T-helper 17 cell (primary cell): ENCODE data around the gene TSPAN13. TPM values are rescaled to one million over a fixed set of nuclear protein-coding genes. Genes with fewer than 3 reads are reported as not detected.

Experiments used
- ATAC-seq: fragments of 150-1000 bp; cut with Tn5 transposase; 2 replicates; pipeline ENCODE4 v1.10.0; 2021; ENCODE audit warnings: mild to moderate bottlenecking, moderate library complexity
- DNase-seq, 3 donors: peaks; one replicate each; pipeline versions ENCODE4 v3.0.0 to v3.0.0-alpha.2; 2020 to 2021
- H3K9me3 ChIP-seq: one replicate; pipeline ENCODE4 v1.7.0; 2013; ENCODE audit warnings: low read length, mild to moderate bottlenecking; ENCODE audit not compliant: control insufficient read depth, poor library complexity, severe bottlenecking
- H3K27ac Mint-ChIP-seq: one replicate; pipeline ENCODE4 v1.8.0; 2022; ENCODE audit warnings: mild to moderate bottlenecking, moderate library complexity, mixed read lengths
- H3K27me3 Mint-ChIP-seq: one replicate; pipeline ENCODE4 v1.8.0; 2022; ENCODE audit warnings: mixed read lengths
- H3K36me3 Mint-ChIP-seq: one replicate; pipeline ENCODE4 v1.8.0; 2022; ENCODE audit warnings: low read depth, mixed read lengths
- H3K4me1 Mint-ChIP-seq: one replicate; pipeline ENCODE4 v1.8.0; 2022; ENCODE audit warnings: mild to moderate bottlenecking, mixed read lengths
- H3K4me3 Mint-ChIP-seq: one replicate; pipeline ENCODE4 v1.8.0; 2022; ENCODE audit warnings: mild to moderate bottlenecking, moderate library complexity, mixed read lengths
- total RNA-seq, 4 donors: library from RNA in 2 of 4; stranded (reverse) in 2 of 4; gene quantifications; one replicate each; pipeline ENCODE4 v1.2.3 and lab custom pipeline; 2022 to 2026

Gene TSPAN13
- total RNA-seq, 2 donors from 2014 or later = 0.42 to 1.4 TPM

- no peaks in the 10 kb centered on the region for H3K9me3 ChIP-seq
- DNase-seq (no peak), ATAC-seq (no peak)
- Mint-ChIP-seq H3K36me3 (no peaks in the 10 kb centered on the region), H3K4me1 (no peaks in the 10 kb centered on the region), H3K4me3 (no peak overlapping the region), H3K27me3 (no peaks in the 10 kb centered on the region), H3K27ac (no peak overlapping the region)
Observed at GRCh38 chr7:16729541-16729940, 24.0 kb upstream of the TSPAN13 start.

GRCh38 chr7:16730937-16731336 is 22.6 kb upstream of the TSPAN13 start:
- Mint-ChIP-seq H3K4me1 (peaks cover 5% of the 10 kb centered on the region), H3K27ac (no peak overlapping the region), H3K4me3 (no peak overlapping the region), H3K27me3 (no peaks in the 10 kb centered on the region), H3K36me3 (no peaks in the 10 kb centered on the region)
- DNase-seq (no peak), ATAC-seq (no peak)
- H3K9me3 ChIP-seq = no peaks in the 10 kb centered on the region

GRCh38 chr7:16732828-16733227 is 20.7 kb upstream of the TSPAN13 start:
- Mint-ChIP-seq H3K4me1 (peaks cover 5% of the 10 kb centered on the region), H3K27me3 (peaks cover under 1% of the 10 kb centered on the region), H3K4me3 (no peak overlapping the region), H3K36me3 (no peaks in the 10 kb centered on the region), H3K27ac (no peak overlapping the region)
- ATAC-seq (no peak), DNase-seq (no peak)
- no peaks in the 10 kb centered on the region for H3K9me3 ChIP-seq

GRCh38 chr7:16734148-16734726 is 19.3 kb upstream of the TSPAN13 start:
- Mint-ChIP-seq H3K4me3 (no peak overlapping the region), H3K36me3 (no peaks in the 10 kb centered on the region), H3K4me1 (peaks cover 5% of the 10 kb centered on the region), H3K27me3 (peaks cover 13% of the 10 kb centered on the region), H3K27ac (no peak overlapping the region)
- no peak for ATAC-seq
- DNase-seq = no peak
- no peaks in the 10 kb centered on the region for H3K9me3 ChIP-seq

DNA sequence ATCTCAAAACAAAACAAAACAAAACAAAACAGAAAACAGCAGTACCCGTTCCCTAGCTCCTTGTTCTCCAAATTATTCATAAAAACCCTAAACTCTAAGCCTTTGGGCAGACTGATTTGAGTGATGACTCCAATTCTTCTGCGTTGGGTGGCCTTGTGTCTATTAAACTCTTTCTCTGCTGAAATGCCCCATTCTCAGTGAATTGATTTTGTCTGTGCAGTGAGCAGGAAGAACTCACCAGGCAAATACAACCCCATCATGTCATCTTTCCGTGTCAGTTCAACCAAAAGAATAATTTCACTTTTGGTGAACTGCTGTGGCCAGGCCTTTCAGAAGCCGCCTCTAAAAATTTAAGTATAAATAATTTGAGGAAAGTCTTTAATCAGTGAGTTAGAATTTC is 18.5 kb upstream of the TSPAN13 start:
- ATAC-seq (no peak), DNase-seq (no peak)
- no peak overlapping the region for H3K27ac Mint-ChIP-seq
- H3K9me3 ChIP-seq = no peaks in the 10 kb centered on the region
- peaks cover 13% of the 10 kb centered on the region for H3K27me3 Mint-ChIP-seq
- peaks cover 5% of the 10 kb centered on the region for H3K4me1 Mint-ChIP-seq
- H3K4me3 Mint-ChIP-seq = no peak overlapping the region
- no peaks in the 10 kb centered on the region for H3K36me3 Mint-ChIP-seq

- no peak for DNase-seq
- H3K4me3 Mint-ChIP-seq = no peak overlapping the region
- H3K27ac Mint-ChIP-seq = no peak overlapping the region
- peaks cover 20% of the 10 kb centered on the region for H3K27me3 Mint-ChIP-seq
- no peaks in the 10 kb centered on the region for H3K9me3 ChIP-seq
- no peak for ATAC-seq
- H3K4me1 Mint-ChIP-seq = peaks cover 5% of the 10 kb centered on the region
- H3K36me3 Mint-ChIP-seq = peaks cover 2% of the 10 kb centered on the region
Observed at GRCh38 chr7:16738011-16738688, 15.4 kb upstream of the TSPAN13 start.

DNA sequence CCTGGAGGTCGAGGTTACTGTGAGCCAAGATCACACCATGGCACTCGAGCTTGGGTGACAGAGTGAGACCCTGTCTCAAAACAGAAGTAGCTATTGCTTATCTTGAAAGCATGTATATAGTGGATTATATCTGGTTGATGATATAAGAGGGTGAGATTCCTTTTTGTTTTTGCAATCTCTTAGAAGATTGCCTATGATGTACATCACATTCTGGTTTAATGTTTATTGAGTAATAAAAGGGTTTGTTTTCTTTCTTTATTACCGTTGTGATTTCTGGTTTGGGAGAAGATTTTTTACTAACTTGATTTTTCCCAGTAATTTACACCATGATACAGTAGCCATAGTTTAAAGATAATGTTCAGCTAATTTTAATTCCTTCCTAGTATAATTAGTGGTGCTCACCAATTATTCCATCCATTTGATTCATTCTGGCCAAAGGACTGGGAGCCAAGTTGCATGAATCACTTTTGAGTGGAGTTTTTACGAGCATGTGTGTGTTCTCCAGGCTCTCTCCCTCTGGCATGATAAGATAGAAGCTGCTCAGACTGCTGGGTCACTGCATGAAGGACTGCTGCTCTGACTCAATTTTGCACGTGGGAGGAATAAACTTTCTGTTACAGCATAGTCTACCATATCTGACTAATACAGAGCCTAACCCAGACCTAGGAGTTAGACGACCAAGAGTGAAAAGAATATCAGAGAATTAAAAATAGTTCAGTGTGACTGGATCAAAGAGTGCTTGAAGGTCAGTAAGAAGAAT is 13.5 kb upstream of the TSPAN13 start:
- no peak for ATAC-seq
- Mint-ChIP-seq H3K36me3 (peaks cover 2% of the 10 kb centered on the region), H3K27ac (no peak overlapping the region), H3K4me3 (no peak overlapping the region), H3K4me1 (peaks cover 3% of the 10 kb centered on the region), H3K27me3 (peaks cover 26% of the 10 kb centered on the region)
- H3K9me3 ChIP-seq = no peaks in the 10 kb centered on the region
- no peak for DNase-seq

DNA sequence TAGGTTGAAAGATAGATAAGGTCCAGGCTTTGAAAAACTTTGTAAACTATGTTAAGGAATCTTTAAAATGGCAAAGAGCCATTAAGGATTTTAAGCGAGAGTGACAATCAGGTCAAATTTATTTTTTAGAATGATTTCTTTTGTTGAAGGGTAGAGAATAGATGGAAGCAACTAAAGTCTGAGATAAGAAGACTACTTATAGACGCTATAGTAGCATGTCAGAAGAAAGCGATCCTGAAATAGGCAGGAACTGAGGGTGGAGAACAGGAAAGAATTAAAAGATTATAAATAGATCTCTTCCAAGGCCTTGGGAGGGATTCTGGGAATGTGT is 13.0 kb upstream of the TSPAN13 start:
- DNase-seq (no peak), ATAC-seq (no peak)
- Mint-ChIP-seq H3K27me3 (peaks cover 26% of the 10 kb centered on the region), H3K4me1 (no peaks in the 10 kb centered on the region), H3K36me3 (peaks cover 2% of the 10 kb centered on the region), H3K27ac (no peak overlapping the region), H3K4me3 (no peak overlapping the region)
- no peaks in the 10 kb centered on the region for H3K9me3 ChIP-seq

- Mint-ChIP-seq H3K36me3 (peaks cover 2% of the 10 kb centered on the region), H3K4me3 (no peak overlapping the region), H3K4me1 (no peaks in the 10 kb centered on the region), H3K27me3 (peaks cover 26% of the 10 kb centered on the region), H3K27ac (no peak overlapping the region)
- ATAC-seq (no peak), DNase-seq (no peak)
- no peaks in the 10 kb centered on the region for H3K9me3 ChIP-seq
Observed at GRCh38 chr7:16740996-16741395, 12.6 kb upstream of the TSPAN13 start.

- Mint-ChIP-seq H3K4me3 (no peak overlapping the region), H3K36me3 (peaks cover 2% of the 10 kb centered on the region), H3K27ac (no peak overlapping the region), H3K4me1 (no peaks in the 10 kb centered on the region), H3K27me3 (peaks cover 26% of the 10 kb centered on the region)
- no peaks in the 10 kb centered on the region for H3K9me3 ChIP-seq
- ATAC-seq (no peak), DNase-seq (no peak)
Observed at GRCh38 chr7:16741676-16742075, 11.9 kb upstream of the TSPAN13 start.

DNA sequence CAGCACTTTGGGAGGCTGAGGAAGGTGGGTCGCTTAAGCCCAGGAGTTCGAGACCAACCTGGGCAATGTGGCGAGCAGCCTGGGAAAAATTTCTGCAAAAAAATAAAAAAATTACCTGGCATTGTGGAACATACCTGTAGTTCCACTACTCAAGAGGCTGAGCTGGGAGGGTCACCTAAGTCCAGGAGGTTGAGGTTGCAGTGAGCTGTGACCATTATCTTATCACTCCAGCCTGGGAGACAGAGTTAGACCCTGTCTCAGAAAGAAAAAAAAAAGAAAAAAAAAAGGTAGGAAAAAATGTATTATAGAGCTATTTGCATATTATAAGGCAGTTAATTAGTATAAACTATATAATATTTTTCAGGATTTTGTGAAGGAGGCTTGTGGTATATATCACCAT is 11.0 kb upstream of the TSPAN13 start:
- peaks cover 2% of the 10 kb centered on the region for H3K36me3 Mint-ChIP-seq
- DNase-seq (no peak), ATAC-seq (no peak)
- no peak overlapping the region for H3K4me3 Mint-ChIP-seq
- H3K27me3 Mint-ChIP-seq = peaks cover 31% of the 10 kb centered on the region
- H3K4me1 Mint-ChIP-seq = no peaks in the 10 kb centered on the region
- H3K27ac Mint-ChIP-seq = no peak overlapping the region
- no peaks in the 10 kb centered on the region for H3K9me3 ChIP-seq

- Mint-ChIP-seq H3K36me3 (peaks cover 2% of the 10 kb centered on the region), H3K4me1 (no peaks in the 10 kb centered on the region), H3K27me3 (peaks cover 28% of the 10 kb centered on the region), H3K27ac (no peak overlapping the region), H3K4me3 (no peak overlapping the region)
- no peak for ATAC-seq
- H3K9me3 ChIP-seq = no peaks in the 10 kb centered on the region
- DNase-seq = no peak
Observed at GRCh38 chr7:16743236-16743635, 10.3 kb upstream of the TSPAN13 start.

- H3K27ac Mint-ChIP-seq = no peak overlapping the region
- H3K9me3 ChIP-seq = no peaks in the 10 kb centered on the region
- no peak overlapping the region for H3K4me3 Mint-ChIP-seq
- H3K27me3 Mint-ChIP-seq = peaks cover 29% of the 10 kb centered on the region
- H3K36me3 Mint-ChIP-seq = peaks cover 2% of the 10 kb centered on the region
- ATAC-seq (no peak), DNase-seq (no peak)
- H3K4me1 Mint-ChIP-seq = no peaks in the 10 kb centered on the region
Observed at GRCh38 chr7:16744518-16745250, 8.9 kb upstream of the TSPAN13 start.
